Activated naive CD4-positive, alpha-beta T cell treated with anti-CD3 and anti-CD28 coated beads, Interleukin-2, amount 50 U/mL, for 24 hours (primary cell): ENCODE data around the gene CCDC83.

Source experiments
- H3K27ac Mint-ChIP-seq: one replicate; pipeline ENCODE4 v1.8.0; 2021; ENCODE audit warnings: mild to moderate bottlenecking, mixed read lengths
- H3K27me3 Mint-ChIP-seq: one replicate; pipeline ENCODE4 v1.8.0; 2021; ENCODE audit warnings: mixed read lengths
- H3K36me3 Mint-ChIP-seq: one replicate; pipeline ENCODE4 v1.8.0; 2021; ENCODE audit warnings: mixed read lengths
- H3K4me1 Mint-ChIP-seq: one replicate; pipeline ENCODE4 v1.8.0; 2021; ENCODE audit warnings: mixed read lengths
- H3K4me3 Mint-ChIP-seq: one replicate; pipeline ENCODE4 v1.8.0; 2021; ENCODE audit warnings: mild to moderate bottlenecking, mixed read lengths
- H3K9me3 Mint-ChIP-seq: one replicate; pipeline ENCODE4 v1.8.0; 2021; ENCODE audit warnings: mixed read lengths

The CCDC83 gene

GRCh38 chr11:85855341-85855656 lies at the start of gene CCDC83:
Gene CCDC83 (plus strand): TSS chr11:85855383. CDS start chr11:85865124, 9,741 bp downstream.
- H3K9me3 Mint-ChIP-seq = no peaks in the 10 kb centered on the region
- peak within 1 kb of the TSS; percentile 94 for H3K4me3 Mint-ChIP-seq
- peak within 1 kb of the TSS; percentile 95 for H3K27ac Mint-ChIP-seq
- no peaks in the 10 kb centered on the region for H3K27me3 Mint-ChIP-seq
- no peaks in the 10 kb centered on the region for H3K36me3 Mint-ChIP-seq
- H3K4me1 Mint-ChIP-seq = peaks cover 12% of the 10 kb centered on the region

- peaks cover 5% of the 10 kb centered on the region for H3K36me3 Mint-ChIP-seq
- no peaks in the 10 kb centered on the region for H3K27me3 Mint-ChIP-seq
- H3K27ac Mint-ChIP-seq = no peak overlapping the region
- H3K4me1 Mint-ChIP-seq = peaks cover 46% of the 10 kb centered on the region
- no peaks in the 10 kb centered on the region for H3K9me3 Mint-ChIP-seq
- H3K4me3 Mint-ChIP-seq = no peak overlapping the region
Measured at GRCh38 chr11:85805387-85805786, 49.8 kb upstream of the CCDC83 start.

- H3K27ac Mint-ChIP-seq = no peak overlapping the region
- no peak overlapping the region for H3K4me3 Mint-ChIP-seq
- peaks cover 2% of the 10 kb centered on the region for H3K36me3 Mint-ChIP-seq
- no peaks in the 10 kb centered on the region for H3K27me3 Mint-ChIP-seq
- H3K9me3 Mint-ChIP-seq = no peaks in the 10 kb centered on the region
- H3K4me1 Mint-ChIP-seq = peaks cover 41% of the 10 kb centered on the region
Measured at GRCh38 chr11:85806016-85806415, 49.2 kb upstream of the CCDC83 start.

GRCh38 chr11:85806876-85807275 lies 48.3 kb upstream of the CCDC83 start:
- Mint-ChIP-seq H3K27ac (no peak overlapping the region), H3K4me3 (no peak overlapping the region), H3K4me1 (peaks cover 39% of the 10 kb centered on the region)

GRCh38 chr11:85809191-85809590 lies 46.0 kb upstream of the CCDC83 start:
- Mint-ChIP-seq H3K27me3 (no peaks in the 10 kb centered on the region), H3K4me3 (peak overlapping the region; percentile 89), H3K27ac (no peak overlapping the region), H3K9me3 (no peaks in the 10 kb centered on the region), H3K36me3 (no peaks in the 10 kb centered on the region), H3K4me1 (peaks cover 33% of the 10 kb centered on the region)

More at GRCh38 chr11:85806876-85807275, 48.3 kb upstream of the CCDC83 start:
- Mint-ChIP-seq H3K36me3 (peaks cover 2% of the 10 kb centered on the region), H3K9me3 (no peaks in the 10 kb centered on the region), H3K27me3 (no peaks in the 10 kb centered on the region)

- Mint-ChIP-seq H3K36me3 (no peaks in the 10 kb centered on the region), H3K4me3 (peak overlapping the region; percentile 89), H3K27ac (peak overlapping the region; percentile 2), H3K9me3 (no peaks in the 10 kb centered on the region), H3K4me1 (peaks cover 35% of the 10 kb centered on the region), H3K27me3 (no peaks in the 10 kb centered on the region)
Measured at GRCh38 chr11:85809863-85810262, 45.3 kb upstream of the CCDC83 start.

GRCh38 chr11:85810521-85810870 lies 44.7 kb upstream of the CCDC83 start:
- no peaks in the 10 kb centered on the region for H3K36me3 Mint-ChIP-seq
- no peaks in the 10 kb centered on the region for H3K27me3 Mint-ChIP-seq
- H3K4me3 Mint-ChIP-seq = peak overlapping the region; percentile 89
- peak overlapping the region; percentile 2 for H3K27ac Mint-ChIP-seq
- H3K9me3 Mint-ChIP-seq = no peaks in the 10 kb centered on the region
- H3K4me1 Mint-ChIP-seq = peaks cover 34% of the 10 kb centered on the region

- H3K36me3 Mint-ChIP-seq = no peaks in the 10 kb centered on the region
- H3K9me3 Mint-ChIP-seq = no peaks in the 10 kb centered on the region
- peak within 1 kb of the TSS; percentile 2 for H3K27ac Mint-ChIP-seq
- peaks cover 34% of the 10 kb centered on the region for H3K4me1 Mint-ChIP-seq
- no peaks in the 10 kb centered on the region for H3K27me3 Mint-ChIP-seq
- H3K4me3 Mint-ChIP-seq = peak within 1 kb of the TSS; percentile 89
Measured at GRCh38 chr11:85810871-85811611, 44.1 kb upstream of the CCDC83 start, which contains the start of gene SYTL2. Gene SYTL2 (minus strand): TSS chr11:85811141. CDS start chr11:85757725, 53,416 bp downstream.

GRCh38 chr11:85811624-85812023 lies 43.6 kb upstream of the CCDC83 start:
- Mint-ChIP-seq H3K27me3 (no peaks in the 10 kb centered on the region), H3K9me3 (no peaks in the 10 kb centered on the region), H3K4me3 (peak overlapping the region; percentile 89), H3K27ac (no peak overlapping the region), H3K4me1 (peaks cover 31% of the 10 kb centered on the region), H3K36me3 (no peaks in the 10 kb centered on the region)

- H3K27ac Mint-ChIP-seq = peak overlapping the region; percentile 48
- no peaks in the 10 kb centered on the region for H3K36me3 Mint-ChIP-seq
- H3K27me3 Mint-ChIP-seq = no peaks in the 10 kb centered on the region
- H3K9me3 Mint-ChIP-seq = no peaks in the 10 kb centered on the region
- H3K4me1 Mint-ChIP-seq = peaks cover 27% of the 10 kb centered on the region
- no peak overlapping the region for H3K4me3 Mint-ChIP-seq
Measured at GRCh38 chr11:85813721-85814120, 41.5 kb upstream of the CCDC83 start.

- Mint-ChIP-seq H3K36me3 (no peaks in the 10 kb centered on the region), H3K9me3 (no peaks in the 10 kb centered on the region), H3K4me1 (peaks cover 10% of the 10 kb centered on the region), H3K27ac (no peak overlapping the region), H3K4me3 (no peak overlapping the region), H3K27me3 (no peaks in the 10 kb centered on the region)
Measured at GRCh38 chr11:85815186-85815931, 39.8 kb upstream of the CCDC83 start.

- no peak overlapping the region for H3K4me3 Mint-ChIP-seq
- H3K27me3 Mint-ChIP-seq = no peaks in the 10 kb centered on the region
- no peak overlapping the region for H3K27ac Mint-ChIP-seq
- H3K4me1 Mint-ChIP-seq = peaks cover 36% of the 10 kb centered on the region
- peaks cover 2% of the 10 kb centered on the region for H3K36me3 Mint-ChIP-seq
- no peaks in the 10 kb centered on the region for H3K9me3 Mint-ChIP-seq
Measured at GRCh38 chr11:85819441-85819840, 35.7 kb upstream of the CCDC83 start.

- peaks cover 53% of the 10 kb centered on the region for H3K4me1 Mint-ChIP-seq
- no peak overlapping the region for H3K27ac Mint-ChIP-seq
- H3K36me3 Mint-ChIP-seq = peaks cover 2% of the 10 kb centered on the region
- no peaks in the 10 kb centered on the region for H3K9me3 Mint-ChIP-seq
- no peaks in the 10 kb centered on the region for H3K27me3 Mint-ChIP-seq
- no peak overlapping the region for H3K4me3 Mint-ChIP-seq
Measured at GRCh38 chr11:85821636-85822035, 33.5 kb upstream of the CCDC83 start.

- H3K27ac Mint-ChIP-seq = no peak overlapping the region
- no peaks in the 10 kb centered on the region for H3K9me3 Mint-ChIP-seq
- H3K4me3 Mint-ChIP-seq = no peak overlapping the region
- peaks cover 2% of the 10 kb centered on the region for H3K36me3 Mint-ChIP-seq
- H3K4me1 Mint-ChIP-seq = peaks cover 64% of the 10 kb centered on the region
- no peaks in the 10 kb centered on the region for H3K27me3 Mint-ChIP-seq
Measured at GRCh38 chr11:85822814-85823213, 32.4 kb upstream of the CCDC83 start.

GRCh38 chr11:85823816-85824215 lies 31.4 kb upstream of the CCDC83 start:
- H3K4me1 Mint-ChIP-seq = peaks cover 73% of the 10 kb centered on the region
- peak overlapping the region; percentile 24 for H3K27ac Mint-ChIP-seq
- no peaks in the 10 kb centered on the region for H3K9me3 Mint-ChIP-seq
- peaks cover 2% of the 10 kb centered on the region for H3K36me3 Mint-ChIP-seq
- no peaks in the 10 kb centered on the region for H3K27me3 Mint-ChIP-seq
- peak overlapping the region; percentile 59 for H3K4me3 Mint-ChIP-seq

- Mint-ChIP-seq H3K27ac (peak overlapping the region; percentile 68), H3K4me1 (peaks cover 77% of the 10 kb centered on the region), H3K4me3 (no peak overlapping the region), H3K27me3 (no peaks in the 10 kb centered on the region), H3K9me3 (no peaks in the 10 kb centered on the region), H3K36me3 (peaks cover 3% of the 10 kb centered on the region)
Measured at GRCh38 chr11:85825616-85826015, 29.6 kb upstream of the CCDC83 start.
